SK-N-SH (cell line): Measurements from ENCODE around the gene DCLK1.

ENCODE experiments used
- CTCF ChIP-seq: fragments of 200-600 bp; sonication (generic); IDR thresholded peaks from 2 replicates; pipeline ENCODE4 v1.6.1; 2017; ENCODE audit warnings: antibody characterized with exemption, mild to moderate bottlenecking, moderate library complexity
- EP300 ChIP-seq, 2 experiments: IDR thresholded peaks; 2 replicates each; pipeline versions ENCODE4 v1.4.0 to v1.6.1; 2012; ENCODE audit warnings: borderline replicate concordance in 1 of 2, low read depth in 1 of 2, low read length in 1 of 2
- EZH2phosphoT487 ChIP-seq: fragments of 200-600 bp; sonication (generic); IDR thresholded peaks from 2 replicates; pipeline ENCODE4 v1.6.1; 2017; ENCODE audit warnings: low read depth, mixed run types, mild to moderate bottlenecking, antibody characterized with exemption, moderate library complexity, borderline replicate concordance
- MXI1 ChIP-seq: IDR thresholded peaks from 2 replicates; pipeline ENCODE4 v1.6.1; 2012; ENCODE audit warnings: mild to moderate bottlenecking, low read depth, low read length, improper control_type of control experiment
- POLR2AphosphoS5 ChIP-seq: IDR thresholded peaks from 2 replicates; pipeline ENCODE4 v1.6.1; 2012; ENCODE audit warnings: low read depth, low read length
- RAD21 ChIP-seq: IDR thresholded peaks from 2 replicates; pipeline ENCODE4 v1.6.1; 2012; ENCODE audit warnings: mild to moderate bottlenecking, low read length
- RCOR1 ChIP-seq: fragments of 150-350 bp; IDR thresholded peaks from 2 replicates; pipeline ENCODE4 v1.6.1; 2017; ENCODE audit warnings: antibody characterized with exemption, low read length
- SIN3A ChIP-seq: IDR thresholded peaks from 2 replicates; pipeline ENCODE4 v1.6.1; 2012; ENCODE audit warnings: low read depth, mild to moderate bottlenecking, low read length, moderate library complexity, borderline replicate concordance
- TAF1 ChIP-seq: IDR thresholded peaks from 2 replicates; pipeline ENCODE4 v1.6.1; 2012; ENCODE audit warnings: low read depth, mild to moderate bottlenecking, low read length, moderate library complexity, borderline replicate concordance
- TEAD4 ChIP-seq: IDR thresholded peaks from 2 replicates; pipeline ENCODE4 v1.4.0; 2012; ENCODE audit warnings: mild to moderate bottlenecking, borderline replicate concordance; ENCODE audit not compliant: insufficient read depth
- USF2 ChIP-seq: fragments of 150-350 bp; IDR thresholded peaks from 2 replicates; pipeline ENCODE4 v1.6.1; 2017; ENCODE audit warnings: antibody characterized with exemption, low read length, low read depth, borderline replicate concordance
- YY1 ChIP-seq: IDR thresholded peaks from 2 replicates; pipeline ENCODE4 v1.4.0; 2012; ENCODE audit warnings: low read depth, mild to moderate bottlenecking

- TF ChIP-seq RAD21 (no peak), CTCF (no peak), POLR2AphosphoS5 (no peak), USF2 (no peak), TAF1 (no peak), SIN3A (no peak), EP300 (IDR thresholded peaks at IDR 0.05; ENCODE audit: borderline replicate concordance in 1 of 2, low read depth in 1 of 2, low read length in 1 of 2) (no peak), YY1 (no peak), EZH2phosphoT487 (no peak), TEAD4 (no peak), RCOR1 (no peak), MXI1 (no peak)
Measured at GRCh38 chr13:35770756-35771297, 360.4 kb downstream of the DCLK1 start.
